WTC11 (cell line): ENCODE data around the gene SLC7A14. TPM values are rescaled to one million over a fixed set of nuclear protein-coding genes. Genes with fewer than 3 reads are reported as not detected.

Experiments
- ATAC-seq: fragments of 200-7000 bp; cut with Tn5 transposase; 2 replicates; pipeline ENCODE4 v1.10.0; 2021; ENCODE audit warnings: mild to moderate bottlenecking, moderate library complexity
- CTCF ChIA-PET: fragments of 300-600 bp; sonication (Branson Sonifier 250); formaldehyde crosslinking; loops from one replicate; lab custom pipeline; 2021; ENCODE audit warnings: antibody characterized with exemption; lab: Charles Lee
- POLR2A ChIA-PET: fragments of 350-600 bp; sonication (Branson Sonifier 250); formaldehyde crosslinking; loops from one replicate; lab custom pipeline; 2021; ENCODE audit warnings: antibody characterized with exemption; lab: Charles Lee
- DNase-seq: peaks from one replicate; pipeline ENCODE4 v3.0.0; 2021; ENCODE audit warnings: low spot score
- H3K27ac Mint-ChIP-seq: 2 replicates; pipeline ENCODE4 v1.8.0; 2021; ENCODE audit warnings: mixed read lengths
- H3K27me3 Mint-ChIP-seq: 2 replicates; pipeline ENCODE4 v1.8.0; 2021; ENCODE audit warnings: low read depth, mild to moderate bottlenecking, moderate library complexity, mixed read lengths
- H3K36me3 Mint-ChIP-seq: 2 replicates; pipeline ENCODE4 v1.8.0; 2021; ENCODE audit warnings: mixed read lengths
- H3K4me1 Mint-ChIP-seq: 2 replicates; pipeline ENCODE4 v1.8.0; 2022; ENCODE audit warnings: mixed read lengths
- H3K4me3 Mint-ChIP-seq: 2 replicates; pipeline ENCODE4 v1.8.0; 2021; ENCODE audit warnings: mild to moderate bottlenecking, moderate library complexity, mixed read lengths
- H3K9me3 Mint-ChIP-seq: 2 replicates; pipeline ENCODE4 v1.8.0; 2021; ENCODE audit warnings: mixed read lengths
- CBFB ChIP-seq: sonication (generic); formaldehyde crosslinking; IDR thresholded peaks from 2 replicates; pipeline ENCODE4 v1.8.1; 2022; ENCODE audit warnings: mild to moderate bottlenecking, low read depth, missing genetic modification reagents
- CREM ChIP-seq: sonication (generic); formaldehyde crosslinking; IDR thresholded peaks from 2 replicates; pipeline ENCODE4 v1.8.1; 2022; ENCODE audit warnings: mild to moderate bottlenecking, missing genetic modification reagents, moderate library complexity
- ELF4 ChIP-seq: sonication (generic); formaldehyde crosslinking; IDR thresholded peaks from 2 replicates; pipeline ENCODE4 v1.8.1; 2022; ENCODE audit warnings: low read depth, mild to moderate bottlenecking, moderate library complexity, missing genetic modification reagents
- GRHL2 ChIP-seq: fragments of 250-450 bp; sonication (Bioruptor Pico); IDR thresholded peaks from 2 replicates; pipeline ENCODE4 v1.8.0; 2022; ENCODE audit warnings: mild to moderate bottlenecking, moderate library complexity; ENCODE audit not compliant: insufficient replicate concordance, severe bottlenecking
- MXD4 ChIP-seq: fragments of 250-450 bp; sonication (Bioruptor Pico); IDR thresholded peaks from 2 replicates; pipeline ENCODE4 v1.8.0; 2021; ENCODE audit warnings: mild to moderate bottlenecking, moderate library complexity, borderline replicate concordance
- MYBL2 ChIP-seq: sonication (generic); formaldehyde crosslinking; IDR thresholded peaks from 2 replicates; pipeline ENCODE4 v1.8.1; 2023; ENCODE audit warnings: mild to moderate bottlenecking, moderate library complexity, missing genetic modification reagents
- SOX15 ChIP-seq: fragments of 250-450 bp; sonication (Bioruptor Pico); IDR thresholded peaks from 2 replicates; pipeline ENCODE4 v1.9.0; 2021; ENCODE audit warnings: mild to moderate bottlenecking
- ZNF138 ChIP-seq: sonication (generic); formaldehyde crosslinking; conservative IDR thresholded peaks from 2 replicates; pipeline ENCODE4 v1.8.1; 2022; ENCODE audit warnings: mild to moderate bottlenecking, moderate library complexity, missing genetic modification reagents
- ZNF263 ChIP-seq: sonication (generic); formaldehyde crosslinking; IDR thresholded peaks from 2 replicates; pipeline ENCODE4 v1.8.1; 2022; ENCODE audit warnings: low read depth, mild to moderate bottlenecking, moderate library complexity, missing genetic modification reagents
- ZNF317 ChIP-seq: sonication (generic); formaldehyde crosslinking; IDR thresholded peaks from 2 replicates; pipeline ENCODE4 v1.8.1; 2023; ENCODE audit warnings: low read depth, mild to moderate bottlenecking, moderate library complexity, missing genetic modification reagents, borderline replicate concordance
- total RNA-seq: library from RNA; stranded (reverse); gene quantifications from 3 replicates; pipeline ENCODE4 v1.2.3, GENCODE V29; 2021
- TF ChIP-seq, protein P1 (sequence below): sonication (generic); formaldehyde crosslinking; IDR thresholded peaks from 2 replicates; pipeline ENCODE4 v1.8.0; 2022; ENCODE audit warnings: mild to moderate bottlenecking, missing genetic modification reagents
- TF ChIP-seq, protein P2 (sequence below): sonication (generic); formaldehyde crosslinking; IDR thresholded peaks from 2 replicates; pipeline ENCODE4 v1.8.0; 2022; ENCODE audit warnings: mild to moderate bottlenecking, missing genetic modification reagents
- TF ChIP-seq, protein P3 (sequence below): fragments of 250-450 bp; sonication (Bioruptor Pico); IDR thresholded peaks from 2 replicates; pipeline ENCODE4 v1.8.0; 2021; ENCODE audit warnings: mild to moderate bottlenecking
- TF ChIP-seq, protein P4 (sequence below): sonication (generic); formaldehyde crosslinking; IDR thresholded peaks from 2 replicates; pipeline ENCODE4 v1.8.1; 2023; ENCODE audit warnings: mild to moderate bottlenecking, missing genetic modification reagents, borderline replicate concordance
- TF ChIP-seq, protein P5 (sequence below): sonication (generic); formaldehyde crosslinking; IDR thresholded peaks from 2 replicates; pipeline ENCODE4 v1.8.1; 2023; ENCODE audit warnings: mild to moderate bottlenecking, missing genetic modification reagents
- TF ChIP-seq, protein P6 (sequence below): sonication (generic); formaldehyde crosslinking; IDR thresholded peaks from 2 replicates; pipeline ENCODE4 v1.8.0; 2023; ENCODE audit warnings: missing genetic modification reagents, mild to moderate bottlenecking, borderline replicate concordance
- TF ChIP-seq, protein P7 (sequence below): sonication (generic); formaldehyde crosslinking; IDR thresholded peaks from 2 replicates; pipeline ENCODE4 v1.8.1; 2022; ENCODE audit warnings: low read depth, missing genetic modification reagents, borderline replicate concordance
- TF ChIP-seq, protein P8 (sequence below): sonication (generic); formaldehyde crosslinking; conservative IDR thresholded peaks from 2 replicates; pipeline ENCODE4 v1.8.1; 2022; ENCODE audit warnings: mild to moderate bottlenecking, missing genetic modification reagents

The SLC7A14 gene
- total RNA-seq, 1 experiment from 2014 or later = 0.68 TPM

DNA sequence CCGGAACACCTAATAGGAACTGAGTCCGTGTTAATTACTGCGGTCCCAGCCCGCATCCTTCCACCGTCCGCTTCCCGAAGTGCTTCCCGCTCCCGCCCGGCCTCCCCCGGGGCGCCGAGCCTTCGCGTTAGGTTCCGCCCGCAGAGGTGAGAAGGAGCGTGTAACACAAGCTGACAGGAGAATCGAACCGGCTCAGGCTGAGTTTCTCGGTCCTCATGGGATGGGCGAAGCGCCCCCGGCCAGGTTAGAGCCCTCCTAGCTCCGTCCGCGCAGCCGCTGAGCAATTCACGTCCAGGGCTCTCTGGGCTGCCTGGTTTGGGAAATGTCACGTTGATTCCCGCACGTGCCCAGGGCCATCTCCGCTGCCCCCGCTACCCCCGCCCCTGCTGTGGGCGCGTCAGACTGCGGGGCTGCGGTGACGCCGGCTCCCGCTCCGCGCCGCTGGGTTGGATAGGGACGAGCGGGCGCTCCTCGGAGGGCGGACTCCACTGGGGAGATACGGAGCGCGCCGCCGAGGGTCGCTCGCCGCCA is 166.3 kb downstream of the SLC7A14 start:
- Mint-ChIP-seq H3K9me3 (no peaks in the 10 kb centered on the region), H3K27ac (no peak overlapping the region), H3K4me1 (peaks cover 17% of the 10 kb centered on the region), H3K36me3 (peaks cover 7% of the 10 kb centered on the region), H3K4me3 (peak overlapping the region; percentile 65), H3K27me3 (peaks cover 52% of the 10 kb centered on the region)
- ChIA-PET CTCF (interaction anchor here (0.7 to 2.1 kb wide), 12 partner anchors 9 to 392 kb away, joined by 3 to 11 read pairs (median 4); partner anchors contain the start of gene SLC7A14), POLR2A (interaction anchor here (0.9 kb wide), 1 partner anchor 8 kb away, joined by 3 read pairs; no protein-coding TSS in a partner anchor)
- peak; percentile 56 for ATAC-seq
- peak; percentile 64 for DNase-seq
- TF ChIP-seq CBFB (CRISPR knock-in tag) (no peak), ZNF317 (0 out of 2 replicates have a peak, but pooled peaks have one; percentile 48), SOX15 (CRISPR knock-in tag) (no peak), ZNF263 (CRISPR knock-in tag) (0 out of 2 replicates have a peak, but pooled peaks have one; percentile 58), ZNF138 (CRISPR knock-in tag) (0 out of 2 replicates have a peak, but pooled peaks have one; percentile 35), ELF4 (CRISPR knock-in tag) (0 out of 2 replicates have a peak, but pooled peaks have one; percentile 42), GRHL2 (no peak), CREM (CRISPR knock-in tag) (0 out of 2 replicates have a peak, but pooled peaks have one; percentile 21), MYBL2 (CRISPR knock-in tag) (0 out of 2 replicates have a peak, but pooled peaks have one; percentile 65), MXD4 (no peak)
- TF ChIP-seq, protein P1, sequence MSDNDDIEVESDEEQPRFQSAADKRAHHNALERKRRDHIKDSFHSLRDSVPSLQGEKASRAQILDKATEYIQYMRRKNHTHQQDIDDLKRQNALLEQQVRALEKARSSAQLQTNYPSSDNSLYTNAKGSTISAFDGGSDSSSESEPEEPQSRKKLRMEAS (CRISPR knock-in tag) = peak; percentile 86
- TF ChIP-seq, protein P2, sequence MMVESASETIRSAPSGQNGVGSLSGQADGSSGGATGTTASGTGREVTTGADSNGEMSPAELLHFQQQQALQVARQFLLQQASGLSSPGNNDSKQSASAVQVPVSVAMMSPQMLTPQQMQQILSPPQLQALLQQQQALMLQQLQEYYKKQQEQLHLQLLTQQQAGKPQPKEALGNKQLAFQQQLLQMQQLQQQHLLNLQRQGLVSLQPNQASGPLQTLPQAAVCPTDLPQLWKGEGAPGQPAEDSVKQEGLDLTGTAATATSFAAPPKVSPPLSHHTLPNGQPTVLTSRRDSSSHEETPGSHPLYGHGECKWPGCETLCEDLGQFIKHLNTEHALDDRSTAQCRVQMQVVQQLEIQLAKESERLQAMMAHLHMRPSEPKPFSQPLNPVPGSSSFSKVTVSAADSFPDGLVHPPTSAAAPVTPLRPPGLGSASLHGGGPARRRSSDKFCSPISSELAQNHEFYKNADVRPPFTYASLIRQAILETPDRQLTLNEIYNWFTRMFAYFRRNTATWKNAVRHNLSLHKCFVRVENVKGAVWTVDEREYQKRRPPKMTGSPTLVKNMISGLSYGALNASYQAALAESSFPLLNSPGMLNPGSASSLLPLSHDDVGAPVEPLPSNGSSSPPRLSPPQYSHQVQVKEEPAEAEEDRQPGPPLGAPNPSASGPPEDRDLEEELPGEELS (CRISPR knock-in tag) = peak; percentile 86
- TF ChIP-seq, protein P3, sequence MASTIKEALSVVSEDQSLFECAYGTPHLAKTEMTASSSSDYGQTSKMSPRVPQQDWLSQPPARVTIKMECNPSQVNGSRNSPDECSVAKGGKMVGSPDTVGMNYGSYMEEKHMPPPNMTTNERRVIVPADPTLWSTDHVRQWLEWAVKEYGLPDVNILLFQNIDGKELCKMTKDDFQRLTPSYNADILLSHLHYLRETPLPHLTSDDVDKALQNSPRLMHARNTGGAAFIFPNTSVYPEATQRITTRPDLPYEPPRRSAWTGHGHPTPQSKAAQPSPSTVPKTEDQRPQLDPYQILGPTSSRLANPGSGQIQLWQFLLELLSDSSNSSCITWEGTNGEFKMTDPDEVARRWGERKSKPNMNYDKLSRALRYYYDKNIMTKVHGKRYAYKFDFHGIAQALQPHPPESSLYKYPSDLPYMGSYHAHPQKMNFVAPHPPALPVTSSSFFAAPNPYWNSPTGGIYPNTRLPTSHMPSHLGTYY = no peak
- TF ChIP-seq, protein P4, sequence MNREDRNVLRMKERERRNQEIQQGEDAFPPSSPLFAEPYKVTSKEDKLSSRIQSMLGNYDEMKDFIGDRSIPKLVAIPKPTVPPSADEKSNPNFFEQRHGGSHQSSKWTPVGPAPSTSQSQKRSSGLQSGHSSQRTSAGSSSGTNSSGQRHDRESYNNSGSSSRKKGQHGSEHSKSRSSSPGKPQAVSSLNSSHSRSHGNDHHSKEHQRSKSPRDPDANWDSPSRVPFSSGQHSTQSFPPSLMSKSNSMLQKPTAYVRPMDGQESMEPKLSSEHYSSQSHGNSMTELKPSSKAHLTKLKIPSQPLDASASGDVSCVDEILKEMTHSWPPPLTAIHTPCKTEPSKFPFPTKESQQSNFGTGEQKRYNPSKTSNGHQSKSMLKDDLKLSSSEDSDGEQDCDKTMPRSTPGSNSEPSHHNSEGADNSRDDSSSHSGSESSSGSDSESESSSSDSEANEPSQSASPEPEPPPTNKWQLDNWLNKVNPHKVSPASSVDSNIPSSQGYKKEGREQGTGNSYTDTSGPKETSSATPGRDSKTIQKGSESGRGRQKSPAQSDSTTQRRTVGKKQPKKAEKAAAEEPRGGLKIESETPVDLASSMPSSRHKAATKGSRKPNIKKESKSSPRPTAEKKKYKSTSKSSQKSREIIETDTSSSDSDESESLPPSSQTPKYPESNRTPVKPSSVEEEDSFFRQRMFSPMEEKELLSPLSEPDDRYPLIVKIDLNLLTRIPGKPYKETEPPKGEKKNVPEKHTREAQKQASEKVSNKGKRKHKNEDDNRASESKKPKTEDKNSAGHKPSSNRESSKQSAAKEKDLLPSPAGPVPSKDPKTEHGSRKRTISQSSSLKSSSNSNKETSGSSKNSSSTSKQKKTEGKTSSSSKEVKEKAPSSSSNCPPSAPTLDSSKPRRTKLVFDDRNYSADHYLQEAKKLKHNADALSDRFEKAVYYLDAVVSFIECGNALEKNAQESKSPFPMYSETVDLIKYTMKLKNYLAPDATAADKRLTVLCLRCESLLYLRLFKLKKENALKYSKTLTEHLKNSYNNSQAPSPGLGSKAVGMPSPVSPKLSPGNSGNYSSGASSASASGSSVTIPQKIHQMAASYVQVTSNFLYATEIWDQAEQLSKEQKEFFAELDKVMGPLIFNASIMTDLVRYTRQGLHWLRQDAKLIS (CRISPR knock-in tag) = no peak; the same call in 1 of the 2 replicates
- TF ChIP-seq, protein P5, sequence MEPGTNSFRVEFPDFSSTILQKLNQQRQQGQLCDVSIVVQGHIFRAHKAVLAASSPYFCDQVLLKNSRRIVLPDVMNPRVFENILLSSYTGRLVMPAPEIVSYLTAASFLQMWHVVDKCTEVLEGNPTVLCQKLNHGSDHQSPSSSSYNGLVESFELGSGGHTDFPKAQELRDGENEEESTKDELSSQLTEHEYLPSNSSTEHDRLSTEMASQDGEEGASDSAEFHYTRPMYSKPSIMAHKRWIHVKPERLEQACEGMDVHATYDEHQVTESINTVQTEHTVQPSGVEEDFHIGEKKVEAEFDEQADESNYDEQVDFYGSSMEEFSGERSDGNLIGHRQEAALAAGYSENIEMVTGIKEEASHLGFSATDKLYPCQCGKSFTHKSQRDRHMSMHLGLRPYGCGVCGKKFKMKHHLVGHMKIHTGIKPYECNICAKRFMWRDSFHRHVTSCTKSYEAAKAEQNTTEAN (CRISPR knock-in tag) = 0 out of 2 replicates have a peak, but pooled peaks have one; percentile 22
- TF ChIP-seq, protein P6, sequence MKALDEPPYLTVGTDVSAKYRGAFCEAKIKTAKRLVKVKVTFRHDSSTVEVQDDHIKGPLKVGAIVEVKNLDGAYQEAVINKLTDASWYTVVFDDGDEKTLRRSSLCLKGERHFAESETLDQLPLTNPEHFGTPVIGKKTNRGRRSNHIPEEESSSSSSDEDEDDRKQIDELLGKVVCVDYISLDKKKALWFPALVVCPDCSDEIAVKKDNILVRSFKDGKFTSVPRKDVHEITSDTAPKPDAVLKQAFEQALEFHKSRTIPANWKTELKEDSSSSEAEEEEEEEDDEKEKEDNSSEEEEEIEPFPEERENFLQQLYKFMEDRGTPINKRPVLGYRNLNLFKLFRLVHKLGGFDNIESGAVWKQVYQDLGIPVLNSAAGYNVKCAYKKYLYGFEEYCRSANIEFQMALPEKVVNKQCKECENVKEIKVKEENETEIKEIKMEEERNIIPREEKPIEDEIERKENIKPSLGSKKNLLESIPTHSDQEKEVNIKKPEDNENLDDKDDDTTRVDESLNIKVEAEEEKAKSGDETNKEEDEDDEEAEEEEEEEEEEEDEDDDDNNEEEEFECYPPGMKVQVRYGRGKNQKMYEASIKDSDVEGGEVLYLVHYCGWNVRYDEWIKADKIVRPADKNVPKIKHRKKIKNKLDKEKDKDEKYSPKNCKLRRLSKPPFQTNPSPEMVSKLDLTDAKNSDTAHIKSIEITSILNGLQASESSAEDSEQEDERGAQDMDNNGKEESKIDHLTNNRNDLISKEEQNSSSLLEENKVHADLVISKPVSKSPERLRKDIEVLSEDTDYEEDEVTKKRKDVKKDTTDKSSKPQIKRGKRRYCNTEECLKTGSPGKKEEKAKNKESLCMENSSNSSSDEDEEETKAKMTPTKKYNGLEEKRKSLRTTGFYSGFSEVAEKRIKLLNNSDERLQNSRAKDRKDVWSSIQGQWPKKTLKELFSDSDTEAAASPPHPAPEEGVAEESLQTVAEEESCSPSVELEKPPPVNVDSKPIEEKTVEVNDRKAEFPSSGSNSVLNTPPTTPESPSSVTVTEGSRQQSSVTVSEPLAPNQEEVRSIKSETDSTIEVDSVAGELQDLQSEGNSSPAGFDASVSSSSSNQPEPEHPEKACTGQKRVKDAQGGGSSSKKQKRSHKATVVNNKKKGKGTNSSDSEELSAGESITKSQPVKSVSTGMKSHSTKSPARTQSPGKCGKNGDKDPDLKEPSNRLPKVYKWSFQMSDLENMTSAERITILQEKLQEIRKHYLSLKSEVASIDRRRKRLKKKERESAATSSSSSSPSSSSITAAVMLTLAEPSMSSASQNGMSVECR (CRISPR knock-in tag) = no peak
- TF ChIP-seq, protein P7, sequence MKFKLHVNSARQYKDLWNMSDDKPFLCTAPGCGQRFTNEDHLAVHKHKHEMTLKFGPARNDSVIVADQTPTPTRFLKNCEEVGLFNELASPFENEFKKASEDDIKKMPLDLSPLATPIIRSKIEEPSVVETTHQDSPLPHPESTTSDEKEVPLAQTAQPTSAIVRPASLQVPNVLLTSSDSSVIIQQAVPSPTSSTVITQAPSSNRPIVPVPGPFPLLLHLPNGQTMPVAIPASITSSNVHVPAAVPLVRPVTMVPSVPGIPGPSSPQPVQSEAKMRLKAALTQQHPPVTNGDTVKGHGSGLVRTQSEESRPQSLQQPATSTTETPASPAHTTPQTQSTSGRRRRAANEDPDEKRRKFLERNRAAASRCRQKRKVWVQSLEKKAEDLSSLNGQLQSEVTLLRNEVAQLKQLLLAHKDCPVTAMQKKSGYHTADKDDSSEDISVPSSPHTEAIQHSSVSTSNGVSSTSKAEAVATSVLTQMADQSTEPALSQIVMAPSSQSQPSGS = no peak
- TF ChIP-seq, protein P8, sequence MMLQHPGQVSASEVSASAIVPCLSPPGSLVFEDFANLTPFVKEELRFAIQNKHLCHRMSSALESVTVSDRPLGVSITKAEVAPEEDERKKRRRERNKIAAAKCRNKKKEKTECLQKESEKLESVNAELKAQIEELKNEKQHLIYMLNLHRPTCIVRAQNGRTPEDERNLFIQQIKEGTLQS (CRISPR knock-in tag) = no peak
